Measurements from ENCODE around the gene PTPRD. TPM values are rescaled to one million over a fixed set of nuclear protein-coding genes. Genes with fewer than 3 reads are reported as not detected.

Gene PTPRD
- total RNA-seq, 2 donors from 2014 or later: 60.1 to 75.7 TPM

- Histone ChIP-seq H3K36me3 (no peaks in the 10 kb centered on the region), H3K27ac (no peak overlapping the region), H3K4me1 (no peaks in the 10 kb centered on the region), H3K27me3 (no peaks in the 10 kb centered on the region), H3K9me3 (no peaks in the 10 kb centered on the region), H3K4me3 (no peak overlapping the region), H3K9ac (ENCODE audit: low read depth in 2 of 2, low read length in 2 of 2) (no peak overlapping the region)
- intact Hi-C loops (cut with DNase I): no loop called here
- DNase-seq: no peak
- TF ChIP-seq CTCF (IDR thresholded peaks at IDR 0.05): no peak
Measured at GRCh38 chr9:9223175-9223574, 1389.6 kb downstream of the PTPRD start.

- H3K9me3 ChIP-seq: no peaks in the 10 kb centered on the region
- no peaks in the 10 kb centered on the region for H3K36me3 ChIP-seq
- no peaks in the 10 kb centered on the region for H3K27me3 ChIP-seq
- H3K4me1 ChIP-seq: no peaks in the 10 kb centered on the region
- no peak overlapping the region for H3K4me3 ChIP-seq
- H3K27ac ChIP-seq: no peak overlapping the region
- intact Hi-C loops (cut with DNase I): no loop called here
- DNase-seq: no peak
- TF ChIP-seq CTCF (IDR thresholded peaks at IDR 0.05): no peak
- no peak overlapping the region for H3K9ac ChIP-seq (ENCODE audit: low read depth in 2 of 2, low read length in 2 of 2)
Measured at GRCh38 chr9:9222730-9223129, 1390.1 kb downstream of the PTPRD start.

- DNase-seq: no peak
- H3K27ac ChIP-seq: no peak overlapping the region
- no peaks in the 10 kb centered on the region for H3K27me3 ChIP-seq
- intact Hi-C loops (cut with DNase I): no loop called here
- no peak for TF ChIP-seq CTCF (IDR thresholded peaks at IDR 0.05)
- H3K9me3 ChIP-seq: no peaks in the 10 kb centered on the region
- no peaks in the 10 kb centered on the region for H3K4me1 ChIP-seq
- no peak overlapping the region for H3K9ac ChIP-seq (ENCODE audit: low read depth in 2 of 2, low read length in 2 of 2)
- no peaks in the 10 kb centered on the region for H3K36me3 ChIP-seq
- no peak overlapping the region for H3K4me3 ChIP-seq
Measured at GRCh38 chr9:9216934-9217333, 1395.9 kb downstream of the PTPRD start.

- intact Hi-C loops (cut with DNase I): no loop called here
- Histone ChIP-seq H3K27me3 (no peaks in the 10 kb centered on the region), H3K4me1 (no peaks in the 10 kb centered on the region), H3K4me3 (no peak overlapping the region), H3K9me3 (no peaks in the 10 kb centered on the region), H3K9ac (ENCODE audit: low read depth in 2 of 2, low read length in 2 of 2) (no peak overlapping the region), H3K36me3 (no peaks in the 10 kb centered on the region), H3K27ac (no peak overlapping the region)
- DNase-seq: no peak
- no peak for TF ChIP-seq CTCF (IDR thresholded peaks at IDR 0.05)
Measured at GRCh38 chr9:9215050-9215449, 1397.8 kb downstream of the PTPRD start.

GRCh38 chr9:9214066-9214465 lies 1398.7 kb downstream of the PTPRD start:
- no peak for TF ChIP-seq CTCF (IDR thresholded peaks at IDR 0.05)

GRCh38 chr9:9212963-9213362 lies 1399.8 kb downstream of the PTPRD start:
- Histone ChIP-seq H3K9ac (ENCODE audit: low read depth in 2 of 2, low read length in 2 of 2) (no peak overlapping the region), H3K4me1 (no peaks in the 10 kb centered on the region), H3K4me3 (no peak overlapping the region), H3K27me3 (no peaks in the 10 kb centered on the region), H3K36me3 (no peaks in the 10 kb centered on the region), H3K27ac (no peak overlapping the region), H3K9me3 (no peaks in the 10 kb centered on the region)
- intact Hi-C loops (cut with DNase I): no loop called here
- TF ChIP-seq CTCF (IDR thresholded peaks at IDR 0.05): no peak
- DNase-seq: no peak

More at GRCh38 chr9:9214066-9214465, 1398.7 kb downstream of the PTPRD start:
- H3K4me1 ChIP-seq: no peaks in the 10 kb centered on the region
- no peak for DNase-seq
- H3K9ac ChIP-seq (ENCODE audit: low read depth in 2 of 2, low read length in 2 of 2): no peak overlapping the region
- H3K27me3 ChIP-seq: no peaks in the 10 kb centered on the region
- intact Hi-C loops (cut with DNase I): no loop called here
- H3K4me3 ChIP-seq: no peak overlapping the region
- no peak overlapping the region for H3K27ac ChIP-seq
- no peaks in the 10 kb centered on the region for H3K36me3 ChIP-seq
- no peaks in the 10 kb centered on the region for H3K9me3 ChIP-seq
